ENCODE data around the gene TBC1D22A.
"Not testable (repeated sequence)": the region's sequence is repeated elsewhere in the genome, so short reads cannot be mapped to it uniquely, and the experiment has no call there.

Gene TBC1D22A

GRCh38 chr22:47131632-47132427 is 369.4 kb downstream of the TBC1D22A start:
- DNase-seq: no peak

- no peak for DNase-seq
Observed at GRCh38 chr22:47132428-47132825, 370.0 kb downstream of the TBC1D22A start.

- no peak for DNase-seq
Observed at GRCh38 chr22:47133061-47133969, 370.9 kb downstream of the TBC1D22A start.

- DNase-seq: no peak
Observed at GRCh38 chr22:47134222-47134621, 371.8 kb downstream of the TBC1D22A start.

- no peak for DNase-seq
Observed at GRCh38 chr22:47135338-47135737, 372.9 kb downstream of the TBC1D22A start.

GRCh38 chr22:47136050-47136449 is 373.6 kb downstream of the TBC1D22A start:
- DNase-seq: no peak

GRCh38 chr22:47136671-47137070 is 374.2 kb downstream of the TBC1D22A start:
- no peak for DNase-seq

- no peak for DNase-seq
Observed at GRCh38 chr22:47139013-47139789, 376.8 kb downstream of the TBC1D22A start.

GRCh38 chr22:47139790-47140119 is 377.3 kb downstream of the TBC1D22A start:
- DNase-seq: no peak

- not testable (repeated sequence) for DNase-seq
Observed at GRCh38 chr22:47140975-47141374, 378.5 kb downstream of the TBC1D22A start.

GRCh38 chr22:47142427-47143046 is 380.1 kb downstream of the TBC1D22A start:
- DNase-seq: no peak

GRCh38 chr22:47143249-47143938 is 380.9 kb downstream of the TBC1D22A start:
- DNase-seq: no peak

GRCh38 chr22:47144076-47144765 is 381.8 kb downstream of the TBC1D22A start:
- no peak for DNase-seq

GRCh38 chr22:47144791-47145425 is 382.5 kb downstream of the TBC1D22A start:
- DNase-seq: no peak

GRCh38 chr22:47145883-47146282 is 383.4 kb downstream of the TBC1D22A start:
- DNase-seq: no peak

GRCh38 chr22:47146391-47146790 is 383.9 kb downstream of the TBC1D22A start:
- no peak for DNase-seq

GRCh38 chr22:47146941-47147340 is 384.5 kb downstream of the TBC1D22A start:
- no peak for DNase-seq

GRCh38 chr22:47147572-47147971 is 385.1 kb downstream of the TBC1D22A start:
- DNase-seq: no peak

GRCh38 chr22:47148510-47148909 is 386.1 kb downstream of the TBC1D22A start:
- no peak for DNase-seq

- DNase-seq: no peak
Observed at GRCh38 chr22:47148956-47149728, 386.7 kb downstream of the TBC1D22A start.
